ENCODE data around the gene SPDYE18.
"Not testable (repeated sequence)": the region's sequence is repeated elsewhere in the genome, so short reads cannot be mapped to it uniquely, and the experiment has no call there.

The SPDYE18 gene

DNA sequence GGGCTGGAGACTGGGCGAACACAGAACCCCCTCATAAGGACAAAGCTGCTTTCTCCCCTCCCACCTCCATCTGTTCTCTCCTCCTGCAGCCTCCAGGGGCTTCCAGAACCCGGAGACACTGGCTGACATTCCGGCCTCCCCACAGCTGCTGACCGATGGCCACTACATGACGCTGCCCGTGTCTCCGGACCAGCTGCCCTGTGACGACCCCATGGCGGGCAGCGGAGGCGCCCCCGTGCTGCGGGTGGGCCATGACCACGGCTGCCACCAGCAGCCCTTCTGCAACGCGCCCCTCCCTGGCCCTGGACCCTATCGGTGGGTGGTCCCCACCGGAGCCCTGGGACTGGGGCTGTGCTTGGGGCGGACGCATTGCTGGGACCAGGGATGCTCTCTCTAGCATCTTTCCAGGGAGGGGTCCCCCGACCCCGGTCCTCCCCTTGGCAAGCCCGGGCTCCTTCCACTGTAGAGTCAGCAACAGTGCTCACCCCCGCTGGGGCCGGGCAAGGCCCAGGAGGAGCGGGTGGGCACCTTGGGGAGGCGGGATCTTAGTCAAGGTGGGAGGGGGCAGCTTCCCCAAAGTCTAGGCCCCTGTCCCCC lies 56.8 kb downstream of the SPDYE18 start:
- DNase-seq = not testable (repeated sequence)

GRCh38 chr7:77004151-77004550 lies 58.2 kb downstream of the SPDYE18 start:
- DNase-seq = not testable (repeated sequence)

DNA sequence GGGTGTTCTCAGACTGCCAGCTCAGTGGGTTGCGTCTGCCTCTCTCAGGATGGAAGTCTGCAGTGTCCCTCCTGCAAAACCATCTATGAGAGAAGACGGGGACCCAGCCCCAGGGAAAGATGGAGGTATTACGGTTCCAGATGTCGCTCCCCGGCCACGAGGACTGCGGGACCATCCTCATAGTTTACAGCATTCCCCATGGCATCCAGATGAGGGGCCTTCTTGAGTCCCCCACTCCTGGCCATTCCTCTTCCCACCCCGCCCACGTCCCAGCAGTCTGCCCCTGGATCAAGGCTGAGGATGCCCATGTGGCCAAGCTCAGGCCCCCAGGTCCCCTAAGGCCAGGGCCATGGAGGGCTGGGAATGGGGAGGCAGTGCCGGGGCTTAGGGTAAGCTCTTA lies 59.1 kb downstream of the SPDYE18 start:
- DNase-seq = not testable (repeated sequence)

GRCh38 chr7:77002678-77003233 lies 59.6 kb downstream of the SPDYE18 start:
- not testable (repeated sequence) for DNase-seq

DNA sequence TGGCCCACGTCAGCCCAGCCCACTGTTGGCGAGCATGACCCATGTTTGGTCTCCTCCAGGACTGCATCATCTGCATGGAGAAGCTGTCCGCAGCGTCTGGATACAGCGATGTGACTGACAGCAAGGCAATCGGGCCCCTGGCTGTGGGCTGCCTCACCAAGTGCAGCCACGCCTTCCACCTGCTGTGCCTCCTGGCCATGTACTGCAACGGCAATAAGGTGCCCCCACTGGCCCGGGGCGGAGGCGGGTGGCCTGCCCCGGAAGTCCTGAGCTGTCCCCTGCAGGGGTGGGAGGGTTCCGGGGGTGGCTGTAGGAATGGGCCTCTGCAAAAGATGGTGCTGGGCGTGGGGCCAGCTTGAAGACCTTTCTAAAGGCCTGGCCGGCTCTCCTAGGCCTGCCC lies 60.3 kb downstream of the SPDYE18 start:
- not testable (repeated sequence) for DNase-seq

Data from hematopoietic multipotent progenitor cell treated with erythropoietin and hydrocortisone succinate and interleukin-3 and kit ligand, for 6 days (in vitro differentiated cells).